HK-2 (cell line): ENCODE data around the gene NUP188.

ENCODE experiments used
- DNase-seq: peaks from one replicate; pipeline ENCODE4 v3.0.0-alpha.2; 2018; ENCODE audit not compliant: unreplicated experiment

NUP188 gene

DNA sequence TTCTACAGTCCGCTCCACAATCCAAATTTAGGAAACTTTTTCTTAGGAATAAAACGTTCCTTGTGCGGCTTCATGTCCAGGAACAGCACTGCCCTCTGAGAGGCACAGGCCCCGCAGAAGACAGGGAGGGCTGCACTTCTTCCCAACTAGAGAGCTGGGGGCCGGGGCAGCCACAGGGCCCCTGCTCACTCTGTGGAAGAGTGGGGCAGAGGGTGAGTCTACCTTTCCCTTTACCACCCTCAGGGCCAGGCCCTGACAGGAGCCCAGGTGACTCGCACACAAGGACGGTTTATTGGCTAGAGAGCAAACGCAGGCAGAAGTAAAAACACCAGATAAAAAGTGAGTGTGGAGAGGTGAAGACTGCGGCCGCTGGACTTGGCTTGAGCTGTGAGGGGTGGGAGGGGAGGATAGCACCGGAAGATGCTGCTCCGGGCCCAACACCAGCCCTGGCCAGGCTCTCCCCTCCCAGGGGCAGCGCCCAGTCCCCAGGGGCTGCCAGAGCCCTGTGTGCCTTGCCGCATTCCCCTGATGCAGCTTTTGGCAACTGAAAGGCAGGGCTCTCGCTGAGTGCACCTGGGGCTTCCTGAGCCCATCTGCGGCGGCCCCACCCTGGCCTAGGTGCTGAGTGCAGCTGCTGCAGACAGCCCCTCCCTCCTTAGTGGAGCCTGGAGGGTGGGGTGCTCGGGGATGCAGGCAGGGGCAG is 60.4 kb downstream of the NUP188 start:
- no peak for DNase-seq

DNA sequence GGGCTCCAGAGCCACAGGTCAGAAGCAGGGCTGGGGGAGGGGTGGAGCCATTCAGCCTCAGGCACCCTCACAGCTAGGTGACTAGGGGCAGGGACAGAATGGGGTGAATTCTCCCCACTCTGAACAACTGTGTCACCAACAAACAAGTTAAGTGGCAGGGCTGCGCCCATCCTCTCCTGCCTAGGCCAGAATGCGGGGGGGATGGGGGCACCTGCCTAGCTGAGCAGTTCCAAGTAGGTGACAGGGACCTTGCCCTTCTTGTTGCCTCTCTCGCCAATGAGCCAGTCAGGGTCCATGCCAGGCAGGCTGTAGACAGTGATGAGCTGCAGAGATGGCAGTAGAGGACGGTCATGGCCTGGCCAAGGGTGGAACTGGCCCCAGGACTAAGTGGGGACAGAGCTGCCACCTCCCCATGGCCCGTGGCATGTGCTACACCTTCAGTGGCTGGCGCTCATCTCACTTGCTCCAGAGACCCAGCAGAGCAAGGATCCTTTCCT is 61.0 kb downstream of the NUP188 start:
- no peak for DNase-seq

DNA sequence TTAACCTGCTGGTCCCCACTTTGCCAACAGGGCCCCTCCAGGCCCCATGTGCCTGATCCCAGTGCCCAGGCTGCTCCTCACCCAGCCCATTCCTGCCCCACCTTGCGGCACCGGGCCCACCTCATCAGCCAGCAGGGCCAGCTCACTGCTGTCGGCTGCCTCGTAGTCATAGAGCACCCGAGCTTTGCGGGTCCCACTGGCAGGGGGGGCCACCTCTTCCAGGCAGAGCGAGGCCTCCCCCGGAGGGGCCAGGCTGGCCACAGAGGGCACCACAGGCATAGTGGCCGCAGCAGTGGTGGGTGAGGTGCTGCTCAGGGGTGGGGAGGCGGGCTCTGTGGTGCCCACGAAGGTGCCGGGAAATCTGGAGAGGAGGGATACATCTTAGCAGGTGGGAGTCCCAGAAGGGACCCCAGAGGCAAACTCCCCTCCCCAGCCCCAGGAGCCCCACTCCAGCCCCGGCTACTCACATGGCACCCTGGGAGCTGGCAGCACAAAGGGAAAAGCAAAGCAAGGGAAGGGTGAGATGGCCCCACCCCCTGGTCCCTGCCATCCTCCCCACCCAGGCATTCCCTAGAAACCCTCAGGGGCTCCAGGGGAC is 61.6 kb downstream of the NUP188 start:
- no peak for DNase-seq

GRCh38 chr9:129009584-129010141 is 62.2 kb downstream of the NUP188 start:
- no peak for DNase-seq

GRCh38 chr9:129010267-129010975 is 62.9 kb downstream of the NUP188 start:
- DNase-seq: no peak

DNA sequence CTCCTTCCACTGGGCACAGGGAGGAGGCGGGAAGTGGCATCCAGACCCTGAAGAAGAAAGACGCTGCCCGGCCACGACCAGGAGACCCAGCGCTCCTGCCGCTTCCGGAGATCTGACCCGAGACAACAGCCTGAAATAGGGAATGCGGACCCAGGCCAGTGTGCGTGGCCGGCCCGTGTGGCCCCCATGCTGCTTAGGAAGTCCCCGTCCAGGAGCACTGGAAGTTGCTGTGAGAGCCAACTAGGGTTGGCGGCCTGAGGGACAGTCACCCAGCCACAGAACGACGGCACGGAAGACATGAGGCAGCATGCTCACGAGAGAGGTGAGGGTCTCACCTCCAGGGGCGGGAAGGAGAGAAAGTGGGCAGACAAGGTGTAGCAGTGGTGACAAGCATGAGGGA is 63.7 kb downstream of the NUP188 start:
- DNase-seq: no peak

DNA sequence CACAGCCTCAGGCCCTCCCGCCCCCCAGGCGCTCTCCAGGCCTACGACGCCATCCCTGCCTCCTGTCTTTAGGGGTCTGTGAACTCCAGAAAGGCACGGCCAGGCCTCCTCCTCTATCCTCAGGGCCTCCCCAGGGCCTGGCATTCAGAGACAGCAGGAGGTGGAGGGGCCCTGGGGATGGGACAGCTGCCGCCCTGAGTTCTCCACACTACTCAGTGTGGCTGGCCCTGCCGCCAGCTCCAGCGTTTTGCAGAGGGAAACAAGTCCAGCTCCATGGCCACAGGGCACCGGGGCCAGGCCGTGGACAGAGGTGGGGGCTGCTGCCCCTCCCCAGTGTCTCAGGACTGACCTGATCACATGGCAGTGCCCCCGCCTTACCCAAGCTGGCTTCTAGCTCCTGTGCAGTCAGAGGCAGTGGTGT is 64.3 kb downstream of the NUP188 start:
- DNase-seq: no peak

- no peak for DNase-seq
These were observed 64.8 kb downstream of the NUP188 start for GRCh38 chr9:129012343-129012742.

DNA sequence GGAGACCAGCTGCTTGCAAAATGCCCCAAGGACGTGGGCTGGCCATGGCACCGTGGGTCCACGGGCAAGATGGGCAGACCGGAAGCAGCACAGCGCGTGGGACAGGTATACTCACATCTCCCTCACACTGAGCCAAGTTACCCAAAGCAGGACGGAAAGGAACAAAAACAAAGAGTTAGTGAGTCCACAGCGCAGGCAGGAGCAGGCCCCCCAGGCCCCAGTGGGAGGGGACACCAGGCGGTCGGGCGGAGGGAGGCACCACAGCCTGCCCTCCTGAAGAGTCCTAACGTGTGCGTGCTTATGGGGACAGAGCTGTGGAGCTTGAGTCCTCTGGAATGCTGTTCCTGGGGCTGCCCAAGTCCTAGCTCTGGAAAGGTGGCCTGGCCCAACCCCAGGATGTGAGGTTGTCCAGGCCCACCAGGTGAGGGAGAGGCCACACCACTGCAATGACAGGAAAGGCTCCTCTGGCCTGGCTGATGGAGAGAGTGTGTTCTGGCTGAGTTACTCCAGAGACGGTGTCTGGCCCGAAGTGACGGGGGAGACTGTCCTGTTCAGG is 65.5 kb downstream of the NUP188 start:
- DNase-seq: no peak

DNA sequence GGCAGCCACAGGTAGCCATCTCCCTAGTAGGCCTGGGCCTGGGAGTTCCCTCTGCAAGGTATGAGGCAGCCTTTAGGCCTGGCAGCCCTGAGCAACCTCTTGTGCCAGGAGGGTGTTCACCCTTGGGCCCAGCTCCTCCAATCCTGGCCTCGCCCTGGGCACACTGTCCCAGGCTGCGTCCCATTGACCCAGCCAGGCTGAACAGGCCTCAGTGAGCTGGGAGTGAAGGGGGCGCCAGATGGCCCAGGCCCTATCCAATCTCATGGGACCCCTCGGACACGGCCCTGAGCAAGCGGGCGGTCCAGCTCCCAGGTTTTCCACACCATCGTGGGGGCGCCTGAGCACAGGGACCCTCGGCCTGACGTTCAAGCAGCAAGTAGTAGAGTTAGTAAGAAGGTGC is 66.2 kb downstream of the NUP188 start:
- no peak for DNase-seq

- no peak for DNase-seq
These were observed 66.6 kb downstream of the NUP188 start for GRCh38 chr9:129014124-129014523.

GRCh38 chr9:129014608-129015007 is 67.1 kb downstream of the NUP188 start:
- no peak for DNase-seq

GRCh38 chr9:129021091-129021490 is 73.6 kb downstream of the NUP188 start:
- no peak for DNase-seq

- DNase-seq: no peak
These were observed 74.5 kb downstream of the NUP188 start for GRCh38 chr9:129022037-129022436.

DNA sequence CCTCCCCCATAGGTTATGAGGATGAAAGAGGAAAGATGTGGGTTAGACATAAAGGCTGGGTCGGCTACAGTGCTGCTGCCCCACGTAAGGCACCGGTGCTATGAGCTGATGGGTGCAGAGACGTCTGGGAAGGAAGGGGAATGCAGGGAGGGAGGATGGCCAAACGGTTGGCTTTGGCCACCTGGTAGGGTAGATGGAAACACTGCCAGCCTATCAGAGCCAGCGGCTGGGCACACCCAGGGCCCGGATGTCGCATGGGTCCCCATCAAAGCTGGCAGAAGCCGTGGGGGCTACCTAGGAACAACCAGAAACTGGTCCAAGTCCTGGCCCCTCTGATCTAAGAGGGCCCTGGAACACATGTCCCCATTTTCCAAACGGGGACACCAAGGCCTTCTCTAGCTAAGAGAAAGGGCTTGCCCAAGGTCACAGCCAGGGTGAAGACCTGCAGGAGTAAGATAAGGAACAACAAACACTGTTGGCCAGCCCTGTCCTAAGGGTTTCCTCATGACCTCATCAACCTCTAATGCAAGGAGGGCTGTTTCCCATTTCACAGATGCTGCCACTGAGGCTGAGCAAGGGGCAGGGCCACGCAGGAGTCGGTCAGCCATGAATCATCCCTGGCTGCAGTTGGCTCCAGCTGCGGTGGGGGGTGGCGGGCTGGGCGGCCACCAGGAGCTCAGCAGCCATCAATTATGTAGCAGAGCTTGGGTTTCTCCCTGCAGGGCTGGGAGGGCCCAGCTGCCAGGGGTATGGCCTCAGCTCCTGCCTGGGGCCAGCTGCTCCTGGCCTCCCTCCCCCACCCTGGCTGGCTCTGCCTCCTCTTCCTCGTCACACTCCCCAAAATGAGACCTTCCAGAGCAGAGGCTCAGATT is 75.8 kb downstream of the NUP188 start:
- DNase-seq: peak; percentile 57

DNA sequence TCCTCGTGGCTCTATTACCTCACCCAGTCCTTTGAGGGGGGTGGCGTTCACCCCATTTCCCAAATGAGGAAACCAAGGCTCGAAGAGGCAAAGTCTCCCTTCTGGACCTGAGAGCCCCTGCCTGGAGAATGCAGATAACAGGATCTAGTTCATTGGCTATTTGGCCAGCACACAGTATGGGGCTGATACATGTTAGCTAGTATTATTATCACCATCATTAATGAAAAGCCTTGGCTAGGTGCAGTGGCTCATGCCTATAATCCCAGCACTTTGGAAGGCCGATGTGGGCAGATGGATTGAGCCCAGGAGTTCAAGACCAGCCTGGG is 76.4 kb downstream of the NUP188 start:
- no peak for DNase-seq

DNA sequence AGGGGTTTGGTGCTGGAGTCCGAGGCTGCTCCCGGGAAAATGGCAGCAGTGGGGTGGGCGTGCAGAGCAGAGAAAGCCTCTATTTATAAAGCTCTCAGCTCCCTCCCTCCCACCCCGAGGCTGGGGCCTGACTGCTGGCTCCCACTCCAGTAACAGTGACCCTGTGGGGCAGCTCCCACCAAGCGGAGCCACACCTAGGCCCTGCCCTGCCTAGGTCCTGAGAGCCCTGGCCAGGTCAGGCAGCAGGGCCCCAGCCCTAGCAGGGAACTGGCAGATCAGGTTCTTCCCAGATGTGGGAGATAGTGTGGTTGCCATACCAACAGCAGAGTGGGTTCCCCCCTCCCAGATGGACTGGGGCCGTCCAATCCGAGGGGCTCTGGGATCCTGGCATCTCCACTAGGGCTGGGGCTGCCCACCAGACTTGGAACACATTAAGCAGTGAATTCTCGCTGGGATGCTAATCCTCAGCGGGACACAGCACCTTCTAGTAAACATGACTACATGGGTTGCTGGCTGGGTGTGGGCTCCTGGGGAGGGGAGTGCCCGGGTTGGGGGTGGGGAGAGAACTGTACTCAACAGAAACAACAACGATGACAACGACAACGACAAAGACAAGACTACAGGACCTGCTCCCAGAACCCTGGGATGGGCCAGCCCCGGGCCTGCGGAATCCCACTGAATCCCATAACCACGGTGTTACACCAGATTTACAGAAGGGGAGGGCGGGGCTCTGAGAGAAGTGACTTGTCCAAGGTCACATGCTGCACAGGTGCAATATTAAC is 79.1 kb downstream of the NUP188 start:
- DNase-seq: no peak

DNA sequence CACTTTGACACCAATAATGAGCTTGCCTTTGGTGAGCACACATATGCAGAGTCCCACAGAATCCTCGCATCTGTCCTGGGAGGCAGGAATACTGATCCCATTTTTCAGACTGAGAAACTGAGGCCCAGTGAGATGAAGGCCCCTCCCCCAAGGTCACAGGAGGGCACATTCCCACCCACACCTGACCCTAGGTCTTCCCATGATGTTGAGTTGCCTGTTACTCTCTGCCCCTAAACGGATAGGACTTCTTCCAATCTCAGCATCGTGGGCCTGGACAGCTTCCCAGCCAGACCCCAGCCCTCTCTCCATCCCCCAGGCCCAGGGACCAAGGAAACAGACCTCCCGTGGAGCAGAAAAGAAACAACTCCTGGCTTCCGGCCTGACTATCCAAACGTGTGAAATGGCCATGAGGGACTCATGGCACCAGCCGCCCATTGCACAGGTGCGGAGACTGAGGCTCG is 79.8 kb downstream of the NUP188 start:
- no peak for DNase-seq

DNA sequence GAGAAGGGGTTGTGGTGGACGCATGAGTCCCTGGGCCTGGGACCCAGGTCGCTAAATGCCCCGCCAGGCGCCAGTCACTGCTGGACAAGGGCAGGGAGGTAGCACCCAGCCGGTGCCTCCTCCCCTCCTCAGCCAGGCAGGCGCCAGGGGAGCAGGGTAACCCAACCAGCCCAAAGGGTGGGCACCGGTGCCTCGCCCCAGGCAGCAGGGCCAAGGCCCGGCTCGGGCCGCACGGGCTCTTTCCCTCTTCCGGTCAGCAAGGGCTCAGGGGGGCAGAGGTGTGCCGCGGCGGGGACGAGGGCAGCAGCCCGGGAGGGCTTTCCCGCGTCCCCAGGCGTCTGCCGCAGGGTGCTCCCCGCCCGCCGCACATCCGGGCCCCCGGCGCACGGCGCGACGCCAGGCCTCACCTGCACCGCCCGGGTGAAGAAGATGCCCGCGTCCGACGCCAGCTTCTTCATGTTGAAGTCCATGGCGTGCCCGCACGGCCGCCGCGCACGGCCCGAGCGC is 80.2 kb downstream of the NUP188 start:
- DNase-seq: no peak

DNA sequence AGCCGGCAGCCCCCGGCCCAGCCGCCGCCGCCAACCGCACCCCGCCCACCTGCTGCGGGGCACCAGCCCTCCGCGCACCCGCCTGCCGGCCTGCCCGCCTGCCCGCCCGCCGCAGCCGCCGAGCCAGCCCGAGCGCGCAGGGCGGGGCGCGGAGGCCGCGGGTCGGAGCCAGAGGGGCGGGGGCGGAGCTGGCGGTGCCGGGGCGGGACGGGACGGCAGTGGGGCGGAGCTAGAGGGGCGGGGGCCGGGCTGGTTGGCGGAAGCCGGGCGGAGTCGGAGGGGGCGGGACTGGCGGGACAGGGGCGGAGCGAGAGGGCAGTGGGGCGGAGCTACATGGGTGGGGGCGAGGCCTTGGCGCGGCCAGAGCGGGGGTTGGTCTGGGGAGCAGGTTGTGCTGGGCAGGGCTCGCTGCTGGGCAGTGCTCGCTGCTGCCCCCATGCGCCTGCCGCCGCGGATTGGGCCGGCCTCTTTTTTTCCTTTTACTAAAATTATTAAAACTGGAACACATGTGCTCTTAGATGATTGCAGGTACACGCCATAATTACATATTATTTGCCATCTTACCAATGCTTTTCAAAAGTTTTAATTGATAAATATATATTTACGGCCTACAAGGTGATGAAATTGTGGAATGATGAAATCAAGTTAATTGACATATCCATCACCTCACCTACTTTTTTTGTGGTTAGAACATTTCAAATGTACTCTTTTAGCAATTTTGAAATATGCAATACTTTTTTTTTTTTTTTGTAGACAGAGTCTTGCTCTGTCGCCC is 80.9 kb downstream of the NUP188 start, which contains the start of gene SH3GLB2:
Gene SH3GLB2, minus strand, starts transcription at position 140 of the 775 bp plus-strand sequence. CDS start 177 bp downstream, outside the sequence.
- DNase-seq: peak; percentile 99
